HUES6 (cell line): Measurements from ENCODE around the gene MOG.
"Not testable (repeated sequence)": the region's sequence is repeated elsewhere in the genome, so short reads cannot be mapped to it uniquely, and the experiment has no call there.

Experiments used
- H3K27ac ChIP-seq: 2 replicates; pipeline ENCODE4 v1.7.0; 2013; ENCODE audit warnings: low read depth, mild to moderate bottlenecking, low read length, inconsistent platforms
- H3K27me3 ChIP-seq: 2 replicates; pipeline ENCODE4 v1.6.1; 2013; ENCODE audit warnings: low read length; ENCODE audit not compliant: control insufficient read depth, insufficient read depth
- H3K36me3 ChIP-seq: 2 replicates; pipeline ENCODE4 v1.6.1; 2013; ENCODE audit warnings: low read length; ENCODE audit not compliant: control insufficient read depth, insufficient read depth
- H3K4me1 ChIP-seq: 2 replicates; pipeline ENCODE4 v1.6.1; 2013; ENCODE audit warnings: low read length; ENCODE audit not compliant: control insufficient read depth, insufficient read depth
- H3K4me3 ChIP-seq: 2 replicates; pipeline ENCODE4 v1.5.1; 2013; ENCODE audit warnings: low read depth, low read length
- H3K9ac ChIP-seq: one replicate; pipeline ENCODE4 v1.6.1; 2013; ENCODE audit warnings: mild to moderate bottlenecking, low read length
- H3K9me3 ChIP-seq: 2 replicates; pipeline ENCODE4 v1.6.1; 2013; ENCODE audit warnings: low read depth, low read length; ENCODE audit not compliant: control insufficient read depth, insufficient read depth

The MOG gene

DNA sequence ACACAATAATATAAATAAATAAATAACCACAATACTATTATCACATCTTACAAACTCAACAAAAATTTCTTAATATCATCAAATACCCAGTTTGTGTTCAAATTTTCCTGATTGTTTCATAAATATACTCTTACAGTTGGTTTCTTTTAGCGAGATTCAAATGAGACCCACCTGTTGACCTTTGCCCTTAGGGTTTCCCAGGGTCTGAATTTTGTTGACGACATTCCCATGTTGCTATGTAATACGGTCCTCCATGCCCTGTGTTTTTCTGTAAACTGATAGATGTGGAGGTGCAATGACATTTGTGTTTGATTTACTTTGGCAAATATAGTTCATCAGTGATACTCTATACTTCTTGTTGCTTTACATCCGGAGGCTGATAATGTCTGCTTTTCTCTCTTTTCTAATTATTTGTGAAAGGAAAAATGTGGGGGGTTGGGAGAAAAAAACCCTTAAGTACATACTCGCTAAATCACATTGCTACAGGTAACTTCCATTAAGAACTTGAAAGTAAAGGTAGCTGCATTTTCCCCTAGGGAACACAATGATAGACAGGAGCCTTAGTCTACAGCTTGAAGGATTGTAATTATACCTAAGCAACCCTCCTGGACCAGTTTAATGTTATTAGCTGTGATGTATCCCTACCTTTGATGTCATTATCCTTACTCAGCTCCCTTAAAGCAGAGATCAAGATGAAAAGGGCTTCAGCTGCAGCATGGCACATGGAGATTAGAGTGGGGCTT, 6.6 kb downstream of the MOG start:
- Histone ChIP-seq H3K4me3 (no peak overlapping the region), H3K9me3 (no peaks in the 10 kb centered on the region), H3K4me1 (peaks cover 53% of the 10 kb centered on the region), H3K27me3 (no peaks in the 10 kb centered on the region; the same call in 1 of the 2 replicates), H3K36me3 (no peaks in the 10 kb centered on the region), H3K27ac (peak overlapping the region; percentile 98), H3K9ac (peak overlapping the region; percentile 56)

GRCh38 chr6:29665942-29666825, 9.3 kb downstream of the MOG start:
- H3K36me3 ChIP-seq = no peaks in the 10 kb centered on the region
- peaks cover 54% of the 10 kb centered on the region for H3K4me1 ChIP-seq
- H3K9me3 ChIP-seq = no peaks in the 10 kb centered on the region
- peak overlapping the region; percentile 81 for H3K9ac ChIP-seq
- H3K4me3 ChIP-seq = peak overlapping the region; percentile 33
- peaks cover 8% of the 10 kb centered on the region; the same call in 1 of the 2 replicates for H3K27me3 ChIP-seq
- H3K27ac ChIP-seq = peak overlapping the region; percentile 87

DNA sequence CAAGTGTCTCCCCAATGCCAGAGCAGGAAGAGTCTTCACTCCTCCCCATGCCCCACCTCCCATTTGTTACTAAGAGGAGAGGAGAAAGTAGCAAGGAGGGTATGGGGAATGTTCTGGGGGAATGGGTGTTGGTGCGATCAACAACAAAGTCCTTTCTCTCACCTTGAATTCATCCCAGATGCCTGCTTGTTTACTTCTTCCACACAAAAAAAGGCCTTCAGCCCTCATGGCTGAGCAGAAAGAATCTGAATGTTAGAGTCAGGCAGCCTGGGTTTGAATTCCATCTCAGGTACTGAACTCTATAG, 9.9 kb downstream of the MOG start:
- Histone ChIP-seq H3K36me3 (no peaks in the 10 kb centered on the region), H3K9me3 (no peaks in the 10 kb centered on the region), H3K27me3 (peaks cover 12% of the 10 kb centered on the region; the same call in 1 of the 2 replicates), H3K9ac (peak overlapping the region; percentile 81), H3K4me1 (peaks cover 51% of the 10 kb centered on the region), H3K4me3 (peak overlapping the region; percentile 33), H3K27ac (peak overlapping the region; percentile 87)

- H3K9me3 ChIP-seq = no peaks in the 10 kb centered on the region
- H3K9ac ChIP-seq = peak overlapping the region; percentile 81
- H3K4me3 ChIP-seq = peak overlapping the region; percentile 33
- peaks cover 51% of the 10 kb centered on the region for H3K4me1 ChIP-seq
- no peaks in the 10 kb centered on the region for H3K36me3 ChIP-seq
- peak overlapping the region; percentile 87 for H3K27ac ChIP-seq
- H3K27me3 ChIP-seq = peaks cover 12% of the 10 kb centered on the region; the same call in 1 of the 2 replicates
Observed at GRCh38 chr6:29667158-29667557, 10.3 kb downstream of the MOG start.

- H3K4me1 ChIP-seq = peaks cover 29% of the 10 kb centered on the region
- peaks cover 12% of the 10 kb centered on the region; the same call in 1 of the 2 replicates for H3K27me3 ChIP-seq
- H3K27ac ChIP-seq = no peak overlapping the region
- H3K36me3 ChIP-seq = no peaks in the 10 kb centered on the region
- no peak overlapping the region for H3K4me3 ChIP-seq
- no peaks in the 10 kb centered on the region for H3K9me3 ChIP-seq
- H3K9ac ChIP-seq = no peak overlapping the region
Observed at GRCh38 chr6:29671026-29671425, 14.1 kb downstream of the MOG start.

- H3K27me3 ChIP-seq = peaks cover 12% of the 10 kb centered on the region; the same call in 1 of the 2 replicates
- not testable (repeated sequence) for H3K36me3 ChIP-seq, H3K4me3 ChIP-seq, H3K9ac ChIP-seq, H3K27ac ChIP-seq, H3K9me3 ChIP-seq
- peaks cover 24% of the 10 kb centered on the region for H3K4me1 ChIP-seq
Observed at GRCh38 chr6:29672116-29672515, 15.2 kb downstream of the MOG start.

DNA sequence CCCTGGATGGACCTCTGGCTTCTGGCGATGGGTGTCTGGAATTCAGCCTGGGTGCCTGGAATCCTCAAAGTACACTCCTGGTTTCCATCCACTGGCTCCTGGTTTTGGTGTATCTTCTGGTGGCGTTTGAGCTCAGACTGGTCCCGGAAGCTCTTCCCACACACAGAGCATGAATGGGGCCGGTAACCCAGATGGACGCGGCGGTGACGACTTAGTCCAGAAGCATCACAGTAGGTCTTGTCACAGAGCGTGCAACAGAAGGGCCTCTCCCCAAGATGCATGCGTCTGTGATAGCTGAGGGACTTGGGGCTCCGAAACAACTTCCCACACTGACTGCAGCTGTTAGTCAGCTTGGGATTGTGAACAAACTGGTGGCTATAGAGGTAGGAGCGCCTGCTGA, 16.3 kb downstream of the MOG start:
- Histone ChIP-seq H3K4me3 (no peak overlapping the region), H3K36me3 (no peaks in the 10 kb centered on the region), H3K4me1 (peaks cover 21% of the 10 kb centered on the region), H3K27ac (no peak overlapping the region), H3K9me3 (peaks cover 6% of the 10 kb centered on the region; the same call in 1 of the 2 replicates), H3K27me3 (peaks cover 12% of the 10 kb centered on the region; the same call in 1 of the 2 replicates), H3K9ac (no peak overlapping the region)

GRCh38 chr6:29674008-29674407, 17.1 kb downstream of the MOG start:
- peaks cover 15% of the 10 kb centered on the region; the same call in 1 of the 2 replicates for H3K4me1 ChIP-seq
- peaks cover 6% of the 10 kb centered on the region; the same call in 1 of the 2 replicates for H3K9me3 ChIP-seq
- peaks cover 12% of the 10 kb centered on the region; the same call in 1 of the 2 replicates for H3K27me3 ChIP-seq
- no peak overlapping the region for H3K27ac ChIP-seq
- no peaks in the 10 kb centered on the region for H3K36me3 ChIP-seq
- no peak overlapping the region for H3K9ac ChIP-seq
- no peak overlapping the region for H3K4me3 ChIP-seq

GRCh38 chr6:29675561-29675960, 18.7 kb downstream of the MOG start:
- no peaks in the 10 kb centered on the region for H3K36me3 ChIP-seq
- no peak overlapping the region for H3K27ac ChIP-seq
- H3K27me3 ChIP-seq = peaks cover 10% of the 10 kb centered on the region; the same call in 1 of the 2 replicates
- no peak overlapping the region for H3K9ac ChIP-seq
- peaks cover 6% of the 10 kb centered on the region; the same call in 1 of the 2 replicates for H3K9me3 ChIP-seq
- peaks cover 12% of the 10 kb centered on the region; the same call in 1 of the 2 replicates for H3K4me1 ChIP-seq
- H3K4me3 ChIP-seq = no peak overlapping the region

DNA sequence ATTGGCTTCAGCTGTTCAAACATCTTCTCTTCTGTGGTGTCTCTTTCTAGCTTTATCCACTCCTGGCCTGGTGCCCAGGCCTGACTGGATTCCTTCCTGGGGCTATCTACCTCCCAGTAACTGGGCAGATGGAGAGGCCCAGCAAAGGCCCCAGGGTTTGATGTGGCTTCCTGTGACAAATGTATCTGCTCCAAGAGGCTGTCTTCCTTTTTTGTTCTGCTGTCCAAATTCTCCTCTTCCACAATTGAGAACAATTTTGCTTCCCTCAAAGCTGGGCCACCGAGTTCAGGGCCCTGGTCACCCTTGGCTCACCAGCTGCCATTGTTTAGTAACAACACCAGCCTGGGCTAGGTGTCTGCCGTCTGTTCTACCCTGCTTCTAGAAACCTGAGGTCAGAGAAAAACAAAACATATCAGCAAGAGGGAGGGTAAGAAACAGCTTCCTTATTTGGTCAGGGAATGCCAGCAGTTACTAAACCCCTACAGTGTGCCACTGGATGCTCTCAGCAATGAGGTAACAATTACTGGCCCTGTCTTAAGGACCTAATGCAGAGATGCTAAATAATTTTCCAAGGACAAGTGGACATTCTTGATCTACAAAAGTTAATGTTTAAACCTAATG, 20.2 kb downstream of the MOG start:
- H3K9ac ChIP-seq = peak overlapping the region; percentile 30
- H3K4me3 ChIP-seq = no peak overlapping the region
- H3K27ac ChIP-seq = peak overlapping the region; percentile 75; the same call in 1 of the 2 replicates
- no peaks in the 10 kb centered on the region; the same call in 1 of the 2 replicates for H3K27me3 ChIP-seq
- peaks cover 6% of the 10 kb centered on the region; the same call in 1 of the 2 replicates for H3K9me3 ChIP-seq
- peaks cover 12% of the 10 kb centered on the region; the same call in 1 of the 2 replicates for H3K4me1 ChIP-seq
- no peaks in the 10 kb centered on the region for H3K36me3 ChIP-seq
